Stimulated activated CD8-positive, alpha-beta memory T cell treated with anti-CD3 and anti-CD28 coated beads, Interleukin-15, amount 100 ng/mL, for 24 hours (primary cell): ENCODE results near the gene ENGASE.

Experiments
- DNase-seq: peaks from one replicate; pipeline ENCODE4 v3.0.0-alpha.2; 2020; ENCODE audit warnings: low read depth

The ENGASE gene

GRCh38 chr17:79095345-79096055 is 20.9 kb downstream of the ENGASE start:
- no peak for DNase-seq

- DNase-seq: no peak
These were observed 21.9 kb downstream of the ENGASE start for GRCh38 chr17:79096477-79096876.

GRCh38 chr17:79097226-79098055 is 22.8 kb downstream of the ENGASE start:
- no peak for DNase-seq

- no peak for DNase-seq
These were observed 23.8 kb downstream of the ENGASE start for GRCh38 chr17:79098282-79098867.

- DNase-seq: no peak
These were observed 25.8 kb downstream of the ENGASE start for GRCh38 chr17:79100405-79100804.

GRCh38 chr17:79101111-79101673 is 26.6 kb downstream of the ENGASE start:
- DNase-seq: no peak

- DNase-seq: no peak
These were observed 27.6 kb downstream of the ENGASE start for GRCh38 chr17:79102214-79102613.

GRCh38 chr17:79104898-79105600 is 30.4 kb downstream of the ENGASE start:
- DNase-seq: no peak

- no peak for DNase-seq
These were observed 31.3 kb downstream of the ENGASE start for GRCh38 chr17:79105937-79106336.

GRCh38 chr17:79106958-79107357 is 32.3 kb downstream of the ENGASE start:
- DNase-seq: no peak

GRCh38 chr17:79107499-79108231 is 33.0 kb downstream of the ENGASE start:
- no peak for DNase-seq

- no peak for DNase-seq
These were observed 33.7 kb downstream of the ENGASE start for GRCh38 chr17:79108232-79108850.

- DNase-seq: no peak
These were observed 34.2 kb downstream of the ENGASE start for GRCh38 chr17:79108870-79109269.

GRCh38 chr17:79109584-79109983 is 35.0 kb downstream of the ENGASE start:
- DNase-seq: no peak

GRCh38 chr17:79111097-79111496 is 36.5 kb downstream of the ENGASE start:
- DNase-seq: no peak

GRCh38 chr17:79112471-79112870 is 37.8 kb downstream of the ENGASE start:
- DNase-seq: no peak

GRCh38 chr17:79113699-79114457 is 39.3 kb downstream of the ENGASE start:
- DNase-seq: no peak

GRCh38 chr17:79114458-79115301 is 40.1 kb downstream of the ENGASE start:
- DNase-seq: no peak

- no peak for DNase-seq
These were observed 40.9 kb downstream of the ENGASE start for GRCh38 chr17:79115487-79115886.
